DMS53 treated with DMSO at 0.1 percent for 48 hours (cell line): ENCODE data around the gene TTC22.
A peak's percentile ranks its signal among the peaks of the same experiment; 100 is the strongest.

Source experiments
- DNase-seq: peaks from one replicate; lab custom pipeline; 2025; ENCODE audit not compliant: unreplicated experiment; lab: John Stamatoyannopoulos, UW

The TTC22 gene

GRCh38 chr1:54800899-54801759 is at the start of gene TTC22:
Gene TTC22, minus strand, starts transcription at chr1:54801323. Its CDS starts 160 bp downstream, at chr1:54801163.
- peak; percentile 92 for DNase-seq

- DNase-seq: no peak
These were observed 49.6 kb upstream of the TTC22 start for GRCh38 chr1:54850737-54851136.

DNA sequence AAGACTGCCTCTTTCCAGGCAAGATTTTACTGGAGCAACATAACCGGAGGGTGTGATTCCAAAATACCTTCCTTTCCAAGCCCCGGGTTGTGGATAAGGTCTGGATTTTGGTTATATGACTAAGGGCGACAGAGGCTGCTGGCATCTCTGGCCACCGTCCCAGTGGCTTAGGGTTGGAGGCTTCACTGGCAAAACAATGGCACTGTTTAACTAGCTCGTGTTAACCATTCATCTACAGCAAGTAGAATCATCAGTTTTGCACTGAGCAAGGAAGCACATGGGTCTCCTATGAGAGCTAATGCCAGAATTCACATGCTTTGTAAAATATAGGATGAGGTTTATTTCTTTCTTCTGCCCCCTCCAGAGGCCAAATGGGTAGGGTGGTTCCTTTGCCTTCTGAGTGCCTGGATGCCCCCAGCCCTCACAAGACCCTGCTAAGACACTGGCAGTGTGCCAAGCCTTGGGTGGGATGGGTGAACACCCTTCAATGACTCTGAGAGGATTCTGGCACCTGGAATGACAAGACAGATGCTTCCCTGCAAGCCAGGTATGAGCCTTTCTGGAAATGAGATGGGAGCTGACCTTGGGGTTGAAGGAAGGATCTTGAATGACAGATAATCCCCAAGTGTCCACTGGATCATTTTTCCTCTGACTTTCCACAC is 49.1 kb upstream of the TTC22 start:
- DNase-seq: no peak

DNA sequence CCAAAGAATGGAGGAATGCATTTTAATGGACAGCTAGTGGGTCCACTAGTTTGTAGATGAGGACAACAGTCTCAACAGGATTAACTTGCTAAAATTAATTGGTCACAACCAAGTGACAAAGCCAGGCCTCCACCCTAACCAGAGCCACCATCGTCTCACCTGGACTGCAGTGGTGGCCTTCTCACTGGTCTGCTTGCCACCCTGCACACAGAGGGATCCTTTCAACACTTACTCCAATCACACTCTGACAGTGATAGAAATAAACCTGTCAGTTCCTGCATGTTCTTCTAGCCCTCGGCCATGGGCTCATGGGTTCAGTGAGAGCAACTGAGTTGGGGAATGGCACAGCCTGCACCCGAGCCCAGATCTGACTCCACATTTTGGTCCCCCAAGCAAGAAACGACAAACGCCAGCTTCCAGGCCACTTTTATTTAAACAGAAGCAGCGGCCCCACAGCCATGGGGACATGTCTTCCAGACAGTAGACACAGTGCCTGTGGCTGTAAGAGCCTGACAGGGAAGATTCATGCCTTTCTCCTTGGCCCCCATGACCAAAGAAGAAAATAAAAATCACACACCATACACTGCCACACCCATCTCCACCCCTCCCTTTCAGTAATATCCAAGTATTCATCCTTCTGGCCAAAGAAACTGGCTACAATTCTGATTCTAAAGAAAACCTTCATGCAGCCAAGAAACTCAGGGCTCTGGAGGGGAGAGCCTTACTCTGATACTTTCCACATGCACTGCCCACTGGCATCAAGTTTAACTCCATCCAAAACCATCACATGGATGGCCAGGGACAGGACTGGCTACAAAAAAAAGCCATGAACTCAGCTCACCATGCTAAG is 48.3 kb upstream of the TTC22 start:
- DNase-seq: no peak

DNA sequence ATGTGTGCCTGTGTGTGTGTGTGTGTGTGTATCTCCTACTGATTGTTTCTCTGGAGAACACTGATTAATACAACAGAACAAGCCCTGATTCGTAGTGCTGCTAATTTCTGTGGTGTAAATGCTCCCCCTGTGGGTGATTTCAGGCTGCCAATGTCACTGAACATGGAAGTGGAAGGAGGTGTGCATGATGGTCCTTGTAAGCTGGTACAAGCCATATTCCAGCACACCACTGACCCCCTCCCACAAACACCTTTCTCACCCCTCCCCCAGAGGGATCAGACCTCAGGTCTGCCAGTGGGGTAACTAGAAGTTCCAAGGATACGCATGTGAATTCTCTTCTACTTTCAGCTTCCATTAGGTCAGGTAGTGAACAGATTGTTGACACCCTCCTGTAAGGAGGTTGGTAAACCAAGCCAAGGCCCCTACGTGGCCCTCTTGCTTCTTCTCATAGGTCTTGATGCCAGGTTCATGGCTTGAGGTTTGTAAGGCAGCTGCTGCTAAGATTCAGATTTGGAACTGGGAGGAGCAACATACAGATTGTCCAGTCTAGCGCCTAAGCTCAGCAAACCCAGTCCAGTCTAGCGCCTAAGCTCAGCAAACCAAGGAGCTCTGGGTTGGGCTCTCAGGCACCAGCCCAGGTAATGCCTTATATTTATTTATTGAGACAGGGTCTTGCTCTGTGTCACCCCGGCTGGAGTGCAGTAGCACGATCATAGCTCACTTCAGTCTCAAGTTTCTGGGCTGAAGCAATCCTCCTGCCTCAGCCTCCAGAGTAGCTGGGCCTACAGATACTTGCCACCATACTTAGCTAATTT is 47.2 kb upstream of the TTC22 start:
- no peak for DNase-seq

GRCh38 chr1:54846716-54847284 is 45.7 kb upstream of the TTC22 start:
- no peak for DNase-seq

GRCh38 chr1:54846301-54846700 is 45.2 kb upstream of the TTC22 start:
- DNase-seq: no peak

GRCh38 chr1:54845772-54846171 is 44.6 kb upstream of the TTC22 start:
- no peak for DNase-seq

DNA sequence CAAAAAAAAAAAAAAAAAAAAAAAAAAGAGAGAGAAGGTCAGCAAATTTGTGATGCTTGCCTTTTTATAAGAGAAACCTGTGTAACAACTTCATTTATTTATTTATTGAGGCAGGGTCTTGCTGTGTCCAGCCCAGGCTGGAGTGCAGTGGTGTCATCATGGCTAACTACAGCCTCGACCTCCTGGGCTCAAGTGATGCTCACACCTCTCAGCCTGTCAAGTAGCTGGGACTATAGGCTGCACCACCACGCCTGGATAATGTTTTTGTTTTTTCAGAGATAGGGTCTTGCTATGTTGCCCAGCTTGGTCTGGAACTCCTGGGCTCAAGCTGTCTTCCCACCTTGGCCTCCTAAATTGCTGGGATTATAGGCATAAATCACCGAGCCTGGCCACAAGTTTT is 43.4 kb upstream of the TTC22 start:
- no peak for DNase-seq

- DNase-seq: no peak
These were observed 42.3 kb upstream of the TTC22 start for GRCh38 chr1:54843449-54843848.

- DNase-seq: no peak
These were observed 41.8 kb upstream of the TTC22 start for GRCh38 chr1:54842963-54843362.

DNA sequence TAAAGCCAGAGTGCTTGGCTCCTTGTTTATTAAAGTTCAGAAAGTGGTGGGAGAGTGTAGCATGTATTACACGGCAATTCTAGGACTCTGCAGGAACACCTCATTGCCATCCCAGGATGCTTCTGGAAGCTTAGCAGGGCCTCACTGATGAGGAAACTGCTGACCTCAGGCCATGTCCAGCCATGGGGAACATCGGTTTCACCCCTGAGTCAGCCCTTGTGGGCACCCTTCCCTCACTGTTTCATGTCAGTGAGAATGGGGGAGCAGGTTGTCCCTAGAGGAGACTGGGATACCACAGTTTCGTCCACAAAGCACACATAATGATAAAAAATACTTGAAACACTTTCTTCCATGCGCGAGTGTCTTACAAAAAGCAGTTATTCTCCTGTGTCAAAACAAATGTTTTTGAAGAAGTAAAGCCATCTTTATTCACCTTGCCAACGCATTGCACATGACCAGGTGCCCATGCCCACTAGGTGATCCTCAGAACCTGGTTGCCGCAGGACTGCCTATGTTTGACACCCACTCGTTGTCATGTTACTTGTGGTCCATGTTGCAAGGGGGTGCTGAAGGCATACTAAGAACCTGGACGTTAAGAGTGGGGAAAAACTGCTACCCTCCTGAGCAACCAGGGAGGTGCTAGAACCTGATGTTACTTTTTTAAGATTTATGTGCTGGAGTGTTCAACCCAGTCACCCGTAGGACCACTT is 41.2 kb upstream of the TTC22 start:
- no peak for DNase-seq

DNA sequence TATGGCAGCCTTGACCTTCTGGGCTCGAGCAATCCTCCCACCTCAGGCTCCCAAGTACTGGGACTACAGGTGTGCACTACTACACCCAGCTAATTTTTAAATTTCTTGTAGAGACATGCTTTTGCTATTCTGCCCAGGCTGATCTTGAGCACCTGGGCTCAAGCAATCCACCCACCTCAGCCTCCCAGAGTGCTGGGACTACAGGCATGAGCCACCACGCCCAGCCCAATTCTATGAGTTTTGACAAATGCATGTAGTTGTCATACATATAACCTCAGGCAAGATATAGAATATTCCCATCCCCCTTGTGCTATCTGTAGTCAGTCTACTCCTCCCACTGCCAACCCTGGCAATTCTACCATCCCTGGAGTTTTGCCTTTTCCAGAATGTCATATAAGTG is 38.7 kb upstream of the TTC22 start:
- DNase-seq: no peak

DNA sequence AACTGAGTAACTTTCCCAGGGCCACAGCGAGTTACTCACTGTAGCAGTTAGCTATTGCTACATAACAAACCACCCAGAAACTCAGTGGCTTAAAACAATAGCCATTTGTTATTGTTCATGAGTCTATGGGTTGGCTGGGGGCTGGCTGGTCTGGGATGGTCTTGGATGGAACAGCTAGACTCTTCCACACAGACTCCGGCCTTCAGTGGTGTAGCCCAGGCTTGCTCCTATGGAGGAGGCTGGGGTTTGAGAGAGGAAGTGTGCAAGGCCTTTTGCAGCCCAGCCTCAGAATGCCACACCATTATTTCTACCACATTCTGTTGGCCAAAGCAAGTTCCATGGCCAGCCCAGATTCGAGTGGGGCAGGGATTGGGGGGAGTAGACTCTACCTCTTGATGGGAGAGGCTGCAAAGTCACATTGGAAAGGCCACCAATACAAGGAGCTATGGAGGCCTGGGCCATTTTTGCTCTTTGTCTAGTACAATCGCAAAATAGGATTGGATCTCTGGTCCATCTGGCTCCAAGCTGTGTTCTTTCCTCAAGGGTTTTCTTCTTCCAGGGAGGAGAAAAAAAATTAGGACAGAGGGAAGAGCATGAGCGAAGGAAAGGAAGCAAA is 37.5 kb upstream of the TTC22 start:
- no peak for DNase-seq

DNA sequence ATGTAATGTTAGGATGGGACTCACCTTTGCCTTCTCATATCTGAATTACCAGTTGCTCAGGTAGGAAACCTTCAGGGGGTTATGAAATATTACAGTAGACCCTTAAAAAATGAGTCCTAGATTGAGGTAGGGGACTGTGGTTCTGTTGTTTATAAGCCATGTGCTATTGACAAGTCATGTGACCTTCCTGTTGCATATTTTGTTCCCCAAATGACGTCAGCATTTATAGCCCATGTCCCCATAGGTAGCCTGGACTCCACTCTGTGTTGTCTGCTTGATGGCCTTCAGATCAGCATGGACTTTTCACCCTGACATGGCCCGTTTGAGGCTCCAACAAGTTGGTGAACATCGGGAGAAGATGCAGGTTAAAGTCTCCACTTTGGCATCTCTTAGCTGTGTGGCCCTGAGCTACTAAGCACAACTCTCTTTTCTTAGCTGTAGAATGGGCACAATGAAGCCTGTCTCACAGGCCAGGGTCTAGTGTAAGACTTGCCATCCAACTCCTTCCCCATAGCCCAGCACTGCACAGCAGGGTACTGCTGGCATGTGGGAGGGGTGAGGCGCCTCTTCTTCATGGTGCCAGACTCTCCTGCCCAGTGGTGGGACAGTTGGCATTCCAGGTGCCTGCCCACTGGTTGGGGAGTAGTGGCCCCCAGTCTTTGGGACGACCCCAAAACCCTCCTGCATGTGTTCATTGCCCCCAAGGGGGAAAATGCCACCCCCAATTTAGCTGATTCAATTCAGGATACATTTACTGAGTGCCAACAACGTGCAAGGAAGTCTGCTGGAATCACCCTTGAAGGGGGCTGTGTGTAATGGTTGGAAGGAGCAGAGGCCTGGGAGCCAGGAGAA is 36.1 kb upstream of the TTC22 start:
- no peak for DNase-seq

DNA sequence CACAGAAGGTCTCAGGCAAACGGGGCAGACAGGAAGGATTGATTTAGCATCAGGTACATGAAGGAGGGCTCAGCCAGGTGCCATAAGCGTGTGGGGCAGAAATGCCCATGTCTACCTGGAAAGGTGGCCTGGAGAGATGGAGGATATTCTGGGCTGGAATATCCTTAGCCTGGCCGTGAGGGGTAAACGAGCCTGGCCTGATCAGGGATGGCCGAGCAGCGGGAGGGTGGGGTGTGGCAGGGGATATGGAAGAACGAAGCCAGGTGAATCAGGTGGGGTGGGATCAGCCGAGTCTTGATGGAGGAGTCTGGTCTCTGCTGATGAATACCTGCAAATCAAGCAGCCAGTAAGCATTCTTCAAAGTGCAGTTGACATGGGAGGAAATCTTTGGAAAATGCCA is 35.5 kb upstream of the TTC22 start:
- no peak for DNase-seq

- DNase-seq: no peak
These were observed 34.8 kb upstream of the TTC22 start for GRCh38 chr1:54835970-54836369.

GRCh38 chr1:54835131-54835898 is 34.2 kb upstream of the TTC22 start:
- no peak for DNase-seq
